OCI-LY7 (cell line): Measurements from ENCODE around the gene SNAP47. TPM values are rescaled to one million over a fixed set of nuclear protein-coding genes. Genes with fewer than 3 reads are reported as not detected.

Experiments
- BruUV-seq: library from RNA; stranded (reverse); fragments of 400-500 nt; replicated peaks from 2 replicates; lab custom pipeline; 2021; lab: Mats Ljungman, UMichigan
- CTCF ChIA-PET: fragments of 300-600 bp; sonication (Branson Sonifier 250); formaldehyde crosslinking; loops from one replicate; lab custom pipeline; 2022; ENCODE audit warnings: antibody characterized with exemption; ENCODE audit not compliant: unreplicated experiment; lab: Charles Lee
- POLR2A ChIA-PET: fragments of 300-600 bp; sonication (Branson Sonifier 250); formaldehyde crosslinking; loops from one replicate; lab custom pipeline; 2022; ENCODE audit warnings: antibody characterized with exemption; lab: Charles Lee
- DNase-seq: peaks from one replicate; pipeline ENCODE4 v3.0.0-alpha.2; 2015; ENCODE audit warnings: low spot score
- H2AFZ ChIP-seq: fragments of 200-600 bp; sonication (generic), shearing (Covaris generic); 2 replicates; pipeline ENCODE4 v1.6.1; 2014; ENCODE audit warnings: mild to moderate bottlenecking, antibody characterized with exemption, low read length, moderate library complexity
- H3K27ac ChIP-seq: fragments of 200-600 bp; sonication (generic); 2 replicates; pipeline ENCODE4 v1.5.1; 2014; ENCODE audit warnings: mixed run types, low read depth, mild to moderate bottlenecking, moderate library complexity, low read length, inconsistent platforms; ENCODE audit not compliant: poor library complexity, severe bottlenecking
- H3K36me3 ChIP-seq: fragments of 200-600 bp; sonication (generic); 2 replicates; pipeline ENCODE4 v1.6.1; 2014; ENCODE audit warnings: mild to moderate bottlenecking, antibody characterized with exemption, low read length, moderate library complexity, mixed read lengths; ENCODE audit not compliant: insufficient read depth
- H3K4me1 ChIP-seq: fragments of 200-600 bp; sonication (generic); 2 replicates; pipeline ENCODE4 v1.5.1; 2014; ENCODE audit warnings: mild to moderate bottlenecking, low read length; ENCODE audit not compliant: insufficient read depth, poor library complexity, severe bottlenecking
- H3K4me2 ChIP-seq: fragments of 200-600 bp; sonication (generic); 2 replicates; pipeline ENCODE4 v1.6.1; 2014; ENCODE audit warnings: mild to moderate bottlenecking, low read length
- H3K4me3 ChIP-seq: fragments of 200-600 bp; sonication (generic); 2 replicates; pipeline ENCODE4 v1.5.1; 2014; ENCODE audit warnings: mild to moderate bottlenecking, low read depth, low read length; ENCODE audit not compliant: poor library complexity, severe bottlenecking
- H3K79me2 ChIP-seq: fragments of 200-600 bp; sonication (generic); 2 replicates; pipeline ENCODE4 v1.6.1; 2016; ENCODE audit warnings: low read depth, mild to moderate bottlenecking, low read length, moderate library complexity, mixed read lengths; ENCODE audit not compliant: insufficient read depth
- H3K9me2 ChIP-seq: fragments of 200-600 bp; sonication (generic); 2 replicates; pipeline ENCODE4 v1.6.1; 2016; ENCODE audit warnings: mild to moderate bottlenecking, low read length, mixed read lengths; ENCODE audit not compliant: insufficient read depth
- H3K9me3 ChIP-seq: fragments of 200-600 bp; sonication (generic); 2 replicates; pipeline ENCODE4 v1.6.1; 2014; ENCODE audit warnings: mild to moderate bottlenecking, mixed run types, low read length, mixed read lengths
- H4K20me1 ChIP-seq: fragments of 200-600 bp; sonication (generic); 2 replicates; pipeline ENCODE4 v1.6.1; 2014; ENCODE audit warnings: mild to moderate bottlenecking, antibody characterized with exemption, low read length, moderate library complexity, mixed read lengths; ENCODE audit not compliant: insufficient read depth
- CTCF ChIP-seq: fragments of 200-600 bp; sonication (generic); conservative IDR thresholded peaks from 2 replicates; pipeline ENCODE4 v1.5.1; 2014; ENCODE audit warnings: mild to moderate bottlenecking, antibody characterized with exemption, low read length, moderate library complexity, mixed read lengths
- EZH2phosphoT487 ChIP-seq: fragments of 200-600 bp; sonication (generic); IDR thresholded peaks from 2 replicates; pipeline ENCODE4 v1.6.1; 2018; ENCODE audit warnings: low read depth, borderline replicate concordance, mild to moderate bottlenecking, mixed run types, antibody characterized with exemption, low read length, moderate library complexity, mixed read lengths
- intact Hi-C: fragments of 100-400 bp; cut with micrococcal nuclease; formaldehyde crosslinking; loops from one replicate; pipeline ENCODE4 v1.10.0; 2022; ENCODE audit not compliant: unreplicated experiment
- total RNA-seq, 2 experiments: library from RNA; depleted of rRNA in 1 of 2; stranded (reverse); fragments of >200 nt in 1 of 2; shearing (Covaris generic) in 1 of 2; gene quantifications; 2 replicates each; pipeline ENCODE4 v1.2.3, GENCODE V29; 2014 to 2022

SNAP47 gene
- total RNA-seq, 2 experiments from 2014 or later, result 29.8 to 44.2 TPM

GRCh38 chr1:227781314-227781930 lies 46.2 kb downstream of the SNAP47 start:
- no peak overlapping the region for H3K4me3 ChIP-seq
- no peak overlapping the region for H3K4me2 ChIP-seq
- no peak overlapping the region for H3K27ac ChIP-seq
- CTCF ChIA-PET, result no interaction called here
- no TSS peak for BruUV-seq
- POLR2A ChIA-PET, result interaction anchor here (0.7 kb wide), 2 partner anchors 27 to 277 kb away, joined by 3 to 4 read pairs; no protein-coding TSS in a partner anchor
- no peak for TF ChIP-seq CTCF
- no peak for TF ChIP-seq EZH2phosphoT487
- H4K20me1 ChIP-seq, result no peaks in the 10 kb centered on the region
- no peak overlapping the region for H2AFZ ChIP-seq
- H3K9me2 ChIP-seq, result no peaks in the 10 kb centered on the region
- H3K4me1 ChIP-seq, result no peaks in the 10 kb centered on the region
- intact Hi-C loops, result no loop called here
- H3K79me2 ChIP-seq, result no peaks in the 10 kb centered on the region
- peaks cover 3% of the 10 kb centered on the region; the same call in 1 of the 2 replicates for H3K36me3 ChIP-seq
- no peak for DNase-seq
- no peaks in the 10 kb centered on the region for H3K9me3 ChIP-seq

GRCh38 chr1:227782226-227782625 lies 47.0 kb downstream of the SNAP47 start:
- no TSS peak for BruUV-seq
- ChIA-PET CTCF (no interaction called here), POLR2A (interaction anchor here (0.7 kb wide), 2 partner anchors 26 to 276 kb away, joined by 3 to 4 read pairs; no protein-coding TSS in a partner anchor)
- TF ChIP-seq EZH2phosphoT487, result no peak
- TF ChIP-seq CTCF, result no peak
- Histone ChIP-seq H3K79me2 (no peaks in the 10 kb centered on the region), H3K4me2 (no peak overlapping the region), H2AFZ (no peak overlapping the region), H3K4me1 (no peaks in the 10 kb centered on the region), H3K4me3 (no peak overlapping the region), H3K27ac (no peak overlapping the region), H3K9me2 (no peaks in the 10 kb centered on the region), H3K9me3 (no peaks in the 10 kb centered on the region), H3K36me3 (no peaks in the 10 kb centered on the region), H4K20me1 (no peaks in the 10 kb centered on the region)
- DNase-seq, result no peak
- intact Hi-C loops, result no loop called here

- H4K20me1 ChIP-seq, result no peaks in the 10 kb centered on the region
- H3K4me1 ChIP-seq, result peaks cover 6% of the 10 kb centered on the region
- no peaks in the 10 kb centered on the region for H3K36me3 ChIP-seq
- intact Hi-C loops, result loop anchor here (5.0 kb wide), 3 partner anchors 58 to 382 kb away; partner anchors contain the start of genes ARF1 and IBA57
- H2AFZ ChIP-seq, result no peak overlapping the region
- H3K4me2 ChIP-seq, result no peak overlapping the region
- no peak overlapping the region for H3K27ac ChIP-seq
- ChIA-PET CTCF (no interaction called here), POLR2A (no interaction called here)
- H3K9me3 ChIP-seq, result no peaks in the 10 kb centered on the region
- no TSS peak for BruUV-seq
- no peak for TF ChIP-seq CTCF
- TF ChIP-seq EZH2phosphoT487, result no peak
- no peaks in the 10 kb centered on the region for H3K9me2 ChIP-seq
- no peak overlapping the region for H3K4me3 ChIP-seq
- no peaks in the 10 kb centered on the region for H3K79me2 ChIP-seq
- DNase-seq, result peak; percentile 8
Measured at GRCh38 chr1:227785094-227785804, 50.0 kb downstream of the SNAP47 start.
